OCI-M1 (cell line): Measurements from ENCODE around the gene GPSM3.
"Not testable (repeated sequence)": the region's sequence is repeated elsewhere in the genome, so short reads cannot be mapped to it uniquely, and the experiment has no call there.

Source experiments
- DNase-seq: peaks from one replicate; lab custom pipeline; 2025; lab: John Stamatoyannopoulos, UW

GPSM3 gene

GRCh38 chr6:32202186-32202585, 9.7 kb upstream of the GPSM3 start:
- DNase-seq, result no peak

DNA sequence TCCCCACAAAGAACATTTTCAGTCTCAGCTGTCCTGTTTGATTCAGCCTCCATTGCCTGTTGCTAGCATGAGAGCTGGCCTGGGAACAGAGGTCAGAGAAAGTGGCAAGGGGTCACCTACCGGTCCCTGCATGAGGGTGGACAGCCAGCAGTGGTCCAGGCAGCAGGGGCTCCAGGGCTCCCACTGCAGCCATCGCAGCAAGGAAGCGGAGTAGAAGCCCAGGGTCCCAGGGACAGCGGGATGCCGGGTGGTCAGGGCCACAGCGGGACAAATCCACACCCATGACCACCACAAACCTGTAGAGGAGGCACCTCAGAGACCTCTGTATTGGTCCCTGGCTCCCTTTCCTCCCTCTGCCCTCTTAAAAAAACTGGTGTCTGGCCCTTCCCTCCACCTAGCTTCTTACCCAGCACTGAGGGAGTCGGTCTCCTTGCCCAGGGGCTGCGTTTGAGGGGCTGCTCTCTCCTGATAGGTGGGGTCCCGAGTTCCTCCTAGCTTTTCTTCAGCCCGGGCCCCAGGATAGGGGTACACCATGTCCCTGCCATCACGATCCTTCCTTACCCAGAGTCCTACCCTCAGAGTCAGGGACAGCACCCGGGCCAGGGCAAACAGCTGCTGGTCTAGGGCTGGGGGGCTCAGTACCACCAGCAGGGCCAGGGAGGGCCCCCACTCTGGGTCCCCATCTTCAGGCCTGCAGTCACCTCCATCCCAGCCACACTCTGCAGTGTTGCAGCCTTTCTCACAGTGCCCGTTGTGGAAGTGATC, 8.4 kb upstream of the GPSM3 start:
- no peak for DNase-seq

DNA sequence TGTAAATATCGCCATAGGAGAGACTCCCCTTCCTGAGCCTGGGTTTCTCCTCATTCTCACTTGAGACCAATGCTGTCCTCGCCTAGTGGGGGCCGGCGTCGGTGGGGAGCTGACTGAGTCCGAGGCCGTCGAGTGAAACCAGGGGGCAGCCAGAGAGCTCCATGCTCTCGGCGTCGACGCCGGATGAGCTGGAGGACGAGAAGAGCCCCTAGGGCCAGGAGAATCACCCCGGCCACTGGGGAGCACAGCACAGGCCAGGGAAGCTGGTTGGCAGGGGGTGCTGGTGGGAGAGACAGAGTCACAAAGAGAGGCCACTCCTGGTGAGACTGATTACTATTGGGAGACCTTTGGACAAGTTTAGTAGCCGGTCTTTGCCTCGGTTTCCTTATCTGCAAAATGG, 6.4 kb upstream of the GPSM3 start:
- DNase-seq, result no peak

- DNase-seq, result no peak
These were observed 5.9 kb upstream of the GPSM3 start for GRCh38 chr6:32198345-32198696.

- no peak for DNase-seq
These were observed 4.5 kb upstream of the GPSM3 start for GRCh38 chr6:32196682-32197616.

GRCh38 chr6:32195902-32196681, 3.6 kb upstream of the GPSM3 start:
- peak; percentile 92 for DNase-seq

- DNase-seq, result peak; percentile 100
These were observed 3.1 kb upstream of the GPSM3 start for GRCh38 chr6:32195652-32195901.

DNA sequence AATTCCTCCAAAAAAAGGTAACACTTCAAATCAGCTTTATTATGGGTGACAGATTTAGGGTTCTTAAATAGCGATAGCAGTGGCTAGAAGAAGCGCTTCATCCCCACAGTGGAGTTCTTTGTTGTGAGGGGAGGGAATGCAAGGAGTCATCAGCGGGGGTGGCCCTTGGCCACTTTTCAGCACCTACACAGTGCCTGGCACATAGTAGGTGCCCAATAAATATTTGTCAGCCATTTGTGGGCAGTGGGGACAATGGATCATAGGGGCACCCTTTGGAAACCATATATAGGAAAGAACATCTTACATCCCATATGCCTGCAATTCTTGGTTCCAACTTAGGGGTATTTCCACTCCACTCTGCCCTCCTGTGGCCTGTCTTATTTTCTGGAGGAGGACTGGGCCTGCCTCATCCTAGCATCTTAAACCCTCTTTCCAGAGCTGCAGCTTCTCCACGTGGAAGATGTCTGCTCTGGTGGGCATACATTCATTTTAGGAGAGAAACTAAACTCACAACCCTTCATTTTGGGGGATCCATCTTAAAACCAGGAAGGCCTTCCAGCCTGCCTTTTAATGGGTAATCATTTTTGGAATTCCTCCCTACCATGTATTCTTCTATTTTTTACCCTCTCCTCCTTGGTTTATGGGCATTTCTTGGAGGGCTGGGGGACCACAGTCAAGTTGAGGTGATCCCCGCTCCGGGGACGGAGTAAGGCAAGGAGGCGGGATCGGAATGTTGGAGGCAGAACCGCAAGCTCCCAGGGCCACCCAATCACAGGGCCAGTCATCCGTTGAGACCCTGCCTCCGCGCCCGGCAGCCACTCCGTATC, 2.6 kb upstream of the GPSM3 start:
- peak; percentile 85 for DNase-seq

GRCh38 chr6:32194388-32194787, 1.9 kb upstream of the GPSM3 start:
- DNase-seq, result no peak

- DNase-seq, result not testable (repeated sequence)
These were observed 653 bp upstream of the GPSM3 start for GRCh38 chr6:32193096-32193495.

GRCh38 chr6:32191696-32192607, 491 bp downstream of the GPSM3 start:
- DNase-seq, result no peak

GRCh38 chr6:32190911-32191677, 1.3 kb downstream of the GPSM3 start:
- DNase-seq, result no peak

DNA sequence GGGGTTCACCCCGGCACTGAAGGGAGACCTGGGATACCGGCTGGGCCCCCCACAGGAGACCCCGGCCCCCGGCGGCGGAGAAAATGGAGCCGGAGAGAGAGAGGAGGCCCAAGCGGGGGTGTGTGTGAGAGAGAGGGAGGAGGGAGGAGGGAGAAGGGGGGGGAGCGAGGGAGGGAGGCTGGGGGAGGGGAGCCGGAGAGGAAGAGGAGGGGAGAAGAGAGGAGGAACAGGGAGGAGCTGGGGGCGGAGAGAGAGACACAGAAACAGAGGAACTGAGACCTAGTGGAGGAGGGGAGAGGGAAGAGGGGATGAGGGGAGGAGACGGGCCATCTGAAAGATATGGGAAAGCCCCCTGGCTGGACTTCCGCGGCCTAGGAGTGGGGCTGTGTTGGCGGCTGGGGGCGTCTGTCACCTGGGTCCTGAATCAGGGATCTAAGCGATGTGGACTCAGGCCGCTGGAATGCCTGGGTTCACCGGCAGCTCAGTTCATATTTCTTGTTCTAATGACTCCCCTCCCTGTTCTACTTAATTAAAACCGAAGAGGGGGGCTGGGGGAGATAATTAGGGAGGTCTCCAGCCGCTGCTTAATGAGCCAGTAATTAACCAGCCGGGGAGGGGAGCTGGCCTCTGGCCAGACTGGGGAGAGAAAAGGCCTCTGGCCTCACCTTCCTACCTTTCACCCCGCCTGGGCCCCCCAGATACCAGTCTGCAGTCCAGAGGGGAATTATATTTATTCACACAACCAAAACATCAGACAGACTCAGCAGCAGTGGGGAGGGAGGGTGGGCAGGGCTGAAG, 2.2 kb downstream of the GPSM3 start, which contains the start of gene PBX2:
Gene PBX2, minus strand, starts transcription at position 149 of the 798 bp plus-strand sequence. CDS start 287 bp downstream, outside the sequence.
- peak; percentile 98 for DNase-seq

DNA sequence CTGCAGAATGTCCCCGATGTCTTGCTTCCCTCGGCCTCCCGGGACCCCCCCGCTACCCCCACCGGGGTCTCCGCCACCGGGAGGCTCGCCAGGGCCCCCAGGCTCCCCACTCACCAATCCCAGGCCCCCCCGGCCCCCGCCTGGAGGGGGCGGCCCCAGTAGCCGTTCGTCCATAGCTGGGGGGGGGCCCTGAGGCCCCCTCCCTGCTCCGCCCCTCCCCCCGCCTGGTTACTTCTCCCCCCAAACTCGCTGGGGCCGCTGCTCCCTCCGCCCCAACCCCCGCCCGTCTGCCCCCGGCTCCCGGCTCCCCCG, 2.7 kb downstream of the GPSM3 start:
- no peak for DNase-seq

- DNase-seq, result no peak
These were observed 3.2 kb downstream of the GPSM3 start for GRCh38 chr6:32189069-32189741.

- no peak for DNase-seq
These were observed 3.9 kb downstream of the GPSM3 start for GRCh38 chr6:32188381-32189068.

DNA sequence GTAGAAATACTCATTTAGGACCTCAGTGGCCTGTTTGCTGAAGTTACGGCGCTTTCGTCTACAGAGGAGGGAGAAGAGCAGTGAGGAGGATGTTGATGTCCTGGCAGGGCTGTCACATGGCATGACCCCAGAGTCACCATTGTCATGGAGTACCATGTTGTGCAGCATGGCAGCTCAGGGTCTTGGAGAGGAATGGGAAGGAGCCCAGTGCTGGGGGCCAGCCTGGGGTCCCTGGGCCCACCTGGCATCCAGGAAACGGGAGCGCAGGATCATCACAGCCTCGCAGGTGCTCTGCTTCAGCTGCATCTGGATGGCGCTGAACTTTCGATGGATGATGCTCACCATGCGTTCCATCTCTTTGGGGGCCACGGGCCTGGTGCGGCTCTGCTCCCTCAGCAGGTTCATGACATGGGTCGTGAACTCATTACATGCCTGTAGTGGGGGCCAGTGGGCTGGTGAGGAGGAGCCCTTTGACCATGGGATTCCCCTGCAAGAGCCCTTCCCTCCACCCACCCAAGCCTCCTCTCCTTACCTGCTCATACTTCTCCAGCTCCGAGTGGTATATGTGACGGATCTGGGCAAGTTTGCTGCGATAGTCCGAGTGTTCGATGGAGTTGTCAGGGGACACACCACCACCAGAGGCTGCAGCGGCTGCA, 4.6 kb downstream of the GPSM3 start:
- DNase-seq, result not testable (repeated sequence)
